OCI-LY1 (cell line): ENCODE data around the gene NLK.
"Not testable (repeated sequence)": the region's sequence is repeated elsewhere in the genome, so short reads cannot be mapped to it uniquely, and the experiment has no call there.

Experiments
- H2AFZ ChIP-seq: fragments of 200-600 bp; sonication (generic), shearing (Covaris generic); 2 replicates; pipeline ENCODE4 v1.6.0; 2014; ENCODE audit warnings: antibody characterized with exemption, mild to moderate bottlenecking, low read length
- H3F3A ChIP-seq: fragments of 200-600 bp; sonication (generic), shearing (Covaris generic); 2 replicates; pipeline ENCODE4 v1.6.0; 2014; ENCODE audit warnings: mild to moderate bottlenecking, antibody characterized with exemption, low read length, moderate library complexity; ENCODE audit not compliant: insufficient read depth
- H3K27ac ChIP-seq: fragments of 200-600 bp; sonication (generic); 2 replicates; pipeline ENCODE4 v1.5.1; 2014; ENCODE audit warnings: low read length, mixed run types, mild to moderate bottlenecking, low read depth; ENCODE audit not compliant: poor library complexity, severe bottlenecking
- H3K27me3 ChIP-seq: fragments of 200-600 bp; sonication (generic); 2 replicates; pipeline ENCODE4 v1.6.0; 2014; ENCODE audit warnings: antibody characterized with exemption, mild to moderate bottlenecking, low read length, moderate library complexity; ENCODE audit not compliant: insufficient read depth
- H3K36me3 ChIP-seq: fragments of 200-600 bp; sonication (generic); 2 replicates; pipeline ENCODE4 v1.6.1; 2014; ENCODE audit warnings: mild to moderate bottlenecking, antibody characterized with exemption, low read length, moderate library complexity, mixed read lengths; ENCODE audit not compliant: insufficient read depth
- H3K4me1 ChIP-seq: fragments of 200-600 bp; sonication (generic); 2 replicates; pipeline ENCODE4 v1.5.1; 2014; ENCODE audit warnings: mild to moderate bottlenecking, low read length, moderate library complexity; ENCODE audit not compliant: insufficient read depth, severe bottlenecking
- H3K4me2 ChIP-seq: fragments of 200-600 bp; sonication (generic), shearing (Covaris generic); 2 replicates; pipeline ENCODE4 v1.6.1; 2014; ENCODE audit warnings: low read length
- H3K4me3 ChIP-seq: fragments of 200-600 bp; sonication (generic); 2 replicates; pipeline ENCODE4 v1.5.1; 2014; ENCODE audit warnings: low read length, low read depth, mild to moderate bottlenecking, mixed read lengths; ENCODE audit not compliant: poor library complexity, severe bottlenecking
- H3K79me2 ChIP-seq: fragments of 200-600 bp; shearing (Covaris generic); 2 replicates; pipeline ENCODE4 v1.6.1; 2016; ENCODE audit warnings: mixed run types, low read length, mixed read lengths; ENCODE audit not compliant: insufficient read depth
- H3K9ac ChIP-seq: fragments of 200-600 bp; sonication (generic), shearing (Covaris generic); 2 replicates; pipeline ENCODE4 v1.6.1; 2014; ENCODE audit warnings: mild to moderate bottlenecking, low read length, mixed read lengths
- H3K9me2 ChIP-seq: fragments of 200-600 bp; sonication (generic), shearing (Covaris generic); 2 replicates; pipeline ENCODE4 v1.6.1; 2014; ENCODE audit warnings: low read depth, mild to moderate bottlenecking, low read length, mixed read lengths
- H3K9me3 ChIP-seq: fragments of 200-600 bp; shearing (Covaris generic); 2 replicates; pipeline ENCODE4 v1.6.1; 2014; ENCODE audit warnings: low read length, mixed read lengths
- H4K20me1 ChIP-seq: fragments of 200-600 bp; sonication (generic), shearing (Covaris generic); 2 replicates; pipeline ENCODE4 v1.6.0; 2016; ENCODE audit warnings: mild to moderate bottlenecking, low read length; ENCODE audit not compliant: insufficient read depth
- CTCF ChIP-seq: fragments of 200-600 bp; sonication (generic), shearing (Covaris generic); IDR thresholded peaks from 2 replicates; pipeline ENCODE4 v1.5.1; 2017; ENCODE audit warnings: mild to moderate bottlenecking, antibody characterized with exemption, low read length, moderate library complexity, mixed read lengths
- EZH2 ChIP-seq: fragments of 200-600 bp; sonication (generic), shearing (Covaris generic); IDR thresholded peaks from 2 replicates; pipeline ENCODE4 v1.8.0; 2017; ENCODE audit warnings: borderline replicate concordance, mixed run types, mild to moderate bottlenecking, antibody characterized with exemption, low read length, moderate library complexity, mixed read lengths

Gene NLK

GRCh38 chr17:28154214-28154613 is 111.7 kb downstream of the NLK start:
- Histone ChIP-seq H3F3A (no peaks in the 10 kb centered on the region), H3K9me2 (no peaks in the 10 kb centered on the region), H3K4me3 (no peak overlapping the region), H3K27ac (no peak overlapping the region), H3K4me2 (no peak overlapping the region), H3K79me2 (no peaks in the 10 kb centered on the region), H3K9me3 (no peaks in the 10 kb centered on the region), H4K20me1 (no peaks in the 10 kb centered on the region), H3K4me1 (no peaks in the 10 kb centered on the region), H2AFZ (no peak overlapping the region), H3K9ac (no peak overlapping the region), H3K27me3 (no peaks in the 10 kb centered on the region), H3K36me3 (no peaks in the 10 kb centered on the region)
- TF ChIP-seq EZH2 = no peak

- not testable (repeated sequence) for H3K4me1 ChIP-seq, H2AFZ ChIP-seq, H3K4me2 ChIP-seq, H3K36me3 ChIP-seq, H4K20me1 ChIP-seq, H3K79me2 ChIP-seq, H3K4me3 ChIP-seq, H3K27me3 ChIP-seq, H3K9ac ChIP-seq, H3K27ac ChIP-seq, H3F3A ChIP-seq, H3K9me3 ChIP-seq, H3K9me2 ChIP-seq
Measured at GRCh38 chr17:28155405-28155804, 112.9 kb downstream of the NLK start.

- no peak for TF ChIP-seq EZH2
- no peak for TF ChIP-seq CTCF
- Histone ChIP-seq H3K27ac (no peak overlapping the region), H3K9ac (no peak overlapping the region), H3K36me3 (no peaks in the 10 kb centered on the region), H3K79me2 (no peaks in the 10 kb centered on the region), H3K27me3 (no peaks in the 10 kb centered on the region), H3K9me2 (no peaks in the 10 kb centered on the region), H3K4me3 (no peak overlapping the region), H3K9me3 (no peaks in the 10 kb centered on the region), H3K4me2 (no peak overlapping the region), H3K4me1 (no peaks in the 10 kb centered on the region), H2AFZ (no peak overlapping the region), H3F3A (no peaks in the 10 kb centered on the region), H4K20me1 (no peaks in the 10 kb centered on the region)
Measured at GRCh38 chr17:28159004-28159403, 116.5 kb downstream of the NLK start.

- Histone ChIP-seq H3K4me3 (no peak overlapping the region), H3K36me3 (no peaks in the 10 kb centered on the region), H3F3A (no peaks in the 10 kb centered on the region), H2AFZ (no peak overlapping the region), H3K27ac (no peak overlapping the region), H3K9me2 (no peaks in the 10 kb centered on the region), H3K27me3 (no peaks in the 10 kb centered on the region), H3K9ac (no peak overlapping the region), H3K4me1 (no peaks in the 10 kb centered on the region), H3K79me2 (no peaks in the 10 kb centered on the region), H3K9me3 (no peaks in the 10 kb centered on the region), H4K20me1 (no peaks in the 10 kb centered on the region), H3K4me2 (no peak overlapping the region)
- TF ChIP-seq CTCF = no peak
- no peak for TF ChIP-seq EZH2
Measured at GRCh38 chr17:28159924-28160323, 117.4 kb downstream of the NLK start.
